Right lobe of liver (tissue), 6 donors: ENCODE results near the gene TCN2. TPM values are rescaled to one million over a fixed set of nuclear protein-coding genes. Genes with fewer than 3 reads are reported as not detected.

Experiments
- ATAC-seq, 4 donors: fragments of 200-7000 bp; cut with Tn5 transposase; one replicate each; pipeline ENCODE4 v1.9.1; 2020; ENCODE audit warnings: mild to moderate bottlenecking in 4 of 4, moderate library complexity in 4 of 4
- DNase-seq, 3 donors: peaks; one replicate each; pipeline ENCODE4 v3.0.0-alpha.2; 2020
- H3K27ac ChIP-seq, 3 donors: fragments of 200-600 bp; one replicate each; pipeline ENCODE4 v1.8.0; 2022
- H3K27me3 ChIP-seq, 2 donors: fragments of 200-600 bp; one replicate each; pipeline ENCODE4 v1.8.0; 2022
- H3K36me3 ChIP-seq, 4 donors: fragments of 200-600 bp; sonication (generic) in 1 of 4; one replicate each; pipeline versions ENCODE4 v1.5.1 to v1.8.0; 2017 to 2022; ENCODE audit warnings: control low read depth in 1 of 4
- H3K4me1 ChIP-seq, 4 donors: fragments of 200-600 bp; sonication (generic) in 1 of 4; one replicate each; pipeline versions ENCODE4 v1.5.1 to v1.8.0; 2017 to 2022; ENCODE audit warnings: control low read depth in 1 of 4
- H3K4me3 ChIP-seq, 3 donors: fragments of 200-600 bp; one replicate each; pipeline ENCODE4 v1.8.0; 2022
- H3K9me3 ChIP-seq, 4 donors: fragments of 200-600 bp; sonication (generic) in 1 of 4; one replicate each; pipeline versions ENCODE4 v1.5.1 to v1.8.0; 2017 to 2022; ENCODE audit warnings: control low read depth in 1 of 4
- POLR2A ChIP-seq: fragments of 450-650 bp; IDR thresholded peaks from one replicate; pipeline ENCODE4 v1.6.1; 2017; ENCODE audit warnings: antibody characterized with exemption, mild to moderate bottlenecking
- WGBS: methylation state at CpG from one replicate; pipeline ENCODE4 v1.1.6; 2018; ENCODE audit warnings: low coverage, low lambda C conversion rate; ENCODE audit not compliant: insufficient coverage; ENCODE audit errors: missing lambda C conversion rate; 5-methylcytosine and 5-hydroxymethylcytosine counted together
- intact Hi-C, 2 donors: fragments of 100-400 bp; cut with DNase I; formaldehyde crosslinking; loops; one replicate each; pipeline versions ENCODE4 v1.11.2 to v1.14.1; 2022
- total RNA-seq, 6 experiments: library from RNA; depleted of rRNA in 2 of 6; stranded (reverse); fragments of >200 nt in 2 of 6; fragmentation: NEBNext Ultra II Directional in 3 of 6; extraction: Animal tissue kit (Norgen Biotek cat#: 25700) in 3 of 6; gene quantifications; one replicate each; pipeline versions ENCODE4 v1.1.0 to v1.2.4, GENCODE V29; 2016 to 2023
- TF ChIP-seq, protein P1 (sequence below), 4 donors: fragments of 200-600 bp in 3 of 4; fragments of 450-650 bp in 1 of 4; IDR thresholded peaks; one replicate each; pipeline versions ENCODE4 v1.5.1 to v1.8.0; 2016 to 2022; ENCODE audit warnings: antibody characterized with exemption in 4 of 4, mild to moderate bottlenecking in 2 of 4
- donor health status: DM: no; HTN: yes; CAD: no.
- donor health status: DM: no; HTN: no; CAD: no.
- donor health status: DM: no; HTN: no; CAD: no.
- donor health status: DM: no; HTN: yes; CAD: no.
- donor health status: DM: no; HTN: yes; CAD: no.

Gene TCN2
- total RNA-seq, 6 experiments from 2014 or later = 8.9 to 14.6 (median 12.8) TPM

DNA sequence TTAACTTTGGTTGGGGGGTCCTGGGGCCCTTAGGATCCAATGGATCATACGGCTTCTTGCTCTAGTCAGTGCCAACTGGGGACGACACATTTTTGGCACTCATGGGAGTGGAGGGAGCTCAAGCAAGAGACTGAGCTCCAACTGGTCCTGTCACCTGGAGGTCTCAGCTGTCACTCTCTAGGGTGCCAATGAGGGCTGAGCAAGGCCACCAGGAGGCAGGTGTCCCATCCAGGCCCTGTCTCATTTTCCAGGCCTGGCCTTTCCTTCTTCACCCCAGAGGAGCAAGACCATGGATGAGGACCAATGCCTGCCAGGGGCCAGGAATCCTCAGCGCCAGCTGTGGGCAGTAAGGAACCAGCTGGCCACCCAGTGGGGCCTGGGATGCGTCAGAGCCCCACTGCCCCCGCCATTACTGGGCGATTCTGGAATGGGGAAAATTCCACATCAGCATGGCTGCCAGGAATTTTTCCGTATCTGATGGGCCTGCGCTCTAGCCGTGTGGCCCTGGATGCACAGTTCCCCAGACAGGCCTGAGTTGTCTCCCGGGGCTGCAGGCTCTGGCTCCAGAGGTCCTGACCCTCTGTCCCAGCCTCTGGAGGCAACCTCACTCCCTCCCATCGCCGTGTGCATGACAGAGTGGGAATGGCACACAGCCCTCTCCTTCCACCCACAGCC, 31.8 kb upstream of the TCN2 start:
- DNase-seq = no peak
- no peak overlapping the region for H3K27ac ChIP-seq
- WGBS = no CpG with 5 or more reads among the region's 12 CpGs

DNA sequence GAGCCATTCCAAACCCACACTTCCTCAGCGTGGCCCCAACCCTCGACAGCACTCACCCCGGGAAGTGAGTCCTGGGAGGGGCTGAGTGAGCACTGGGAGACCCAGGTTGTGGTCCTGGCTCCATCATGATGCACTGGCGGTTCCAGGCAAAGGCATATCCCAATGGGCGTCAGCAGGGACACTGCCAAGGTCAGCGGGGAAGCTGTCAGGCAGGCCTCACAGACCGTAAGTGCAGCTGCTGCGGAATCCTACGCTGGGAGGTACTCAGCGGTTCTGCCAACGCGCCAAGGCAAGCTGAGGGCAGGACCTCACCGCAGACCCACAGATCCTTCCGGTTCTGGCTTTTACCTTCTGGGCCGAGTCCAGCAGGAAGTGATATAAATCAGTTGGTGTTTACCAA, 31.1 kb upstream of the TCN2 start:
- ATAC-seq (no peak), DNase-seq (no peak)
- Histone ChIP-seq H3K27me3 (no peaks in the 10 kb centered on the region), H3K9me3 (no peaks in the 10 kb centered on the region), H3K4me3 (no peak overlapping the region), H3K36me3 (peaks cover 0 to 52% (median 14%) of the 10 kb centered on the region in 4 donors), H3K4me1 (peaks cover 0 to 31% (median 7%) of the 10 kb centered on the region in 4 donors), H3K27ac (no peak overlapping the region)
- 55% methylated on average over 5 of the region's 15 CpGs for WGBS
- intact Hi-C loops = no loop called here
- TF ChIP-seq POLR2A = no peak
- TF ChIP-seq, protein P1, sequence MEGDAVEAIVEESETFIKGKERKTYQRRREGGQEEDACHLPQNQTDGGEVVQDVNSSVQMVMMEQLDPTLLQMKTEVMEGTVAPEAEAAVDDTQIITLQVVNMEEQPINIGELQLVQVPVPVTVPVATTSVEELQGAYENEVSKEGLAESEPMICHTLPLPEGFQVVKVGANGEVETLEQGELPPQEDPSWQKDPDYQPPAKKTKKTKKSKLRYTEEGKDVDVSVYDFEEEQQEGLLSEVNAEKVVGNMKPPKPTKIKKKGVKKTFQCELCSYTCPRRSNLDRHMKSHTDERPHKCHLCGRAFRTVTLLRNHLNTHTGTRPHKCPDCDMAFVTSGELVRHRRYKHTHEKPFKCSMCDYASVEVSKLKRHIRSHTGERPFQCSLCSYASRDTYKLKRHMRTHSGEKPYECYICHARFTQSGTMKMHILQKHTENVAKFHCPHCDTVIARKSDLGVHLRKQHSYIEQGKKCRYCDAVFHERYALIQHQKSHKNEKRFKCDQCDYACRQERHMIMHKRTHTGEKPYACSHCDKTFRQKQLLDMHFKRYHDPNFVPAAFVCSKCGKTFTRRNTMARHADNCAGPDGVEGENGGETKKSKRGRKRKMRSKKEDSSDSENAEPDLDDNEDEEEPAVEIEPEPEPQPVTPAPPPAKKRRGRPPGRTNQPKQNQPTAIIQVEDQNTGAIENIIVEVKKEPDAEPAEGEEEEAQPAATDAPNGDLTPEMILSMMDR (IDR thresholded peaks at IDR 0.05) = no peak

More for the DNA sequence above, 31.8 kb upstream of the TCN2 start:
- Histone ChIP-seq H3K27me3 (no peaks in the 10 kb centered on the region), H3K4me3 (no peak overlapping the region), H3K9me3 (no peaks in the 10 kb centered on the region), H3K4me1 (peaks cover 0 to 31% (median 7%) of the 10 kb centered on the region in 4 donors), H3K36me3 (peaks cover 0 to 45% (median 10%) of the 10 kb centered on the region in 4 donors)
- intact Hi-C loops = no loop called here
- no peak for TF ChIP-seq POLR2A
- TF ChIP-seq, protein P1 (IDR thresholded peaks at IDR 0.05) = no peak
- ATAC-seq = peak in 3 of 4 donors; percentile 2 to 9 (median 3)

DNA sequence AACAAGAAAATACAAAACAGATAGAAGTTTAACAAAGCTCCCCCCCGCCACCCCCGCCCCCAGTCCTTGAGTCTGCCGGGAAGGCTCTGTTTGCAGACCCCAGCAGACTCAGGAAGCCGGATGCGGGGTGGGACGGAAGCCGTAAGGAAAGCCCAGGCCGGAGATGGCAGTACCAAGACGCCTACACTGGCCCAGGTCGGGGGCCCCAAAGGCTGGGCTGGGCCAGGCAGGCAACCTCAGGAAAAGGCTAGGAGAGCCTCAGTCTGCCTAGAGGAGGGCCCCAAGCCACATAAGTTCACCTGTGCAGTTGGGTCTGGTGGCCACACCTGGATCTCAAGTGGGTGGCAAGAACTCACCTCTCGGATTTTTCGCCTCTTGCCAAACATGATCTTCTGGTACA, 28.5 kb upstream of the TCN2 start:
- WGBS = no CpG with 5 or more reads among the region's 12 CpGs
- DNase-seq (no peak), ATAC-seq (no peak)
- no peak for TF ChIP-seq POLR2A
- TF ChIP-seq, protein P1 (IDR thresholded peaks at IDR 0.05) = no peak
- Histone ChIP-seq H3K27me3 (no peaks in the 10 kb centered on the region), H3K27ac (no peak overlapping the region), H3K36me3 (peaks cover 0 to 72% (median 24%) of the 10 kb centered on the region in 4 donors), H3K4me3 (no peak overlapping the region), H3K4me1 (peaks cover 0 to 8% (median 3%) of the 10 kb centered on the region in 4 donors), H3K9me3 (no peaks in the 10 kb centered on the region)
- intact Hi-C loops = no loop called here

DNA sequence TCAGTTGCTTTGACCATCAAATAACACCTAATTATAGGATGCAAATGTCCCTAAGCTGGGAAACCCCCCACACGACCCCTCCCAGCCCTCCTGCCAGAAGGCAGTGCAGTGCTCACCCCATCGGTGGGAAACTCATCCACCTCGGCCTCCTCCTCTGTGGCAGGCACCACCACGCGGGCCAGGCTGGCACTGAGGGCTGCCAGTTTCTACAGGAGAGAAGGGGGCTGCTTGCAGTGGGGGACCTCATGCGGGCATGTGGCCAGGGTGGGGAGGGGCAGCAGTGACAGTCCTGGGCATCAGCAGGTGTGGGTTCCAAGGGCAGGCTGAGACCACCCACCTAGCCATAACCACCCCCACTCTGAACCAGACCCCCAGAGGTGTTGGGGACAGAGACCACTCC, 26.1 kb upstream of the TCN2 start:
- TF ChIP-seq, protein P1 (IDR thresholded peaks at IDR 0.05) = no peak
- TF ChIP-seq POLR2A = no peak
- no peaks in the 10 kb centered on the region for H3K9me3 ChIP-seq
- ATAC-seq (no peak), DNase-seq (no peak)
- peaks cover 0 to 94% (median 37%) of the 10 kb centered on the region in 4 donors for H3K36me3 ChIP-seq
- H3K4me1 ChIP-seq = no peaks in the 10 kb centered on the region
- H3K27ac ChIP-seq = no peak overlapping the region
- no peak overlapping the region for H3K4me3 ChIP-seq
- 29% methylated on average over 1 of the region's 6 CpGs for WGBS
- intact Hi-C loops = no loop called here
- H3K27me3 ChIP-seq = no peaks in the 10 kb centered on the region
